Measurements from ENCODE around the gene SETD4.

GRCh38 chr21:36064085-36064460, 3.7 kb upstream of the SETD4 start:
- TF ChIP-seq CTCF (IDR thresholded peaks at IDR 0.05; ENCODE audit: low read depth, low read length, missing input control) (no peak), REST (IDR thresholded peaks at IDR 0.05) (no peak), YY1 (IDR thresholded peaks at IDR 0.05) (no peak), GABPA (IDR thresholded peaks at IDR 0.05 in 1 of 2, conservative IDR thresholded peaks at IDR 0.05 in 1 of 2) (no peak), TAF1 (conservative IDR thresholded peaks at IDR 0.05) (no peak), ZBTB33 (IDR thresholded peaks at IDR 0.05) (no peak), MAX (IDR thresholded peaks at IDR 0.05) (no peak), RAD21 (IDR thresholded peaks at IDR 0.05) (no peak), JUND (IDR thresholded peaks at IDR 0.05) (no peak), ATF3 (IDR thresholded peaks at IDR 0.05) (no peak), SP1 (IDR thresholded peaks at IDR 0.05) (peak; percentile 44), EGR1 (IDR thresholded peaks at IDR 0.05; ENCODE audit: low read depth in 2 of 2) (no peak), RXRA (IDR thresholded peaks at IDR 0.05) (peak in 1 of 2 donors; percentile 34), FOXA1 (IDR thresholded peaks at IDR 0.05) (no peak)

All from liver (tissue), 3 donors.